ENCODE results near the gene ANKS1B.

ANKS1B gene

GRCh38 chr12:98741556-98742265 is 1243.0 kb downstream of the ANKS1B start:
- DNase-seq = no peak

DNA sequence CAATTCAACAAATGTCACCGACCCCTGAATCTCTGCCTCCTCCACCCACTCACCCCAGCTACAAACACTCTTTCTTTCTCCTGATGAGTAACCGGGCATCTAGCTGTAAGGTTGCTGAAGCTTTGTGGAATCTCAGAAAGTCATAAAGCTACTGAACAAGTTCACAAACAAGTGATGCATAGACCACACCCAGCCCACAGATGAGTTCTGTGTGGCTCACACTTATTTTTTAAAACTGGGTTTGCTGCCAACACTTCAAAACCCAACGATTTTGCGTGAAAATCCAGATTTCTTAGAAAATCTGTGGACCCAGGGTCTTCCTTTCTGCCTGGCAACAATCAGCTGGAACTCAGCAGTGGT is 1243.6 kb downstream of the ANKS1B start:
- no peak for DNase-seq

DNA sequence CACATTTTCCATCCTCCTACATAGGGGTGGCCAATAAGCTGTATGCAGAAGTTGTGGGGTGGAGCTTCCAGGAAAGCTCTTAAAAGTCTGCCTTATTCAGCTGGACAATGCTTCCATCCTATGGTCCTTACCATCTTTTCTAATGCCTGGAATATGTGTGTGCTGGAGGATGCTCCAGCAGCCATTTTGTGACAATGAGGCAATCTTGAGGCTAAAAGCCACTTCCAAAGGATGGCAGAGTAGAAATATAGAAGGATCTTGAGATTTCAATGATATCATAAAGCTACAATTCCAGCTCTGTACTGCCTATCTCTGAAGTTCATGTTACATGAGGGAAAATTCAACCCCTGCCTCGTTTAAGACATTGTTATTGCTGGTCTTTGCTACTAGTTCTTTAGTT is 1244.0 kb downstream of the ANKS1B start:
- no peak for DNase-seq

- no peak for DNase-seq
Observed at GRCh38 chr12:98738539-98738938, 1246.2 kb downstream of the ANKS1B start.

DNA sequence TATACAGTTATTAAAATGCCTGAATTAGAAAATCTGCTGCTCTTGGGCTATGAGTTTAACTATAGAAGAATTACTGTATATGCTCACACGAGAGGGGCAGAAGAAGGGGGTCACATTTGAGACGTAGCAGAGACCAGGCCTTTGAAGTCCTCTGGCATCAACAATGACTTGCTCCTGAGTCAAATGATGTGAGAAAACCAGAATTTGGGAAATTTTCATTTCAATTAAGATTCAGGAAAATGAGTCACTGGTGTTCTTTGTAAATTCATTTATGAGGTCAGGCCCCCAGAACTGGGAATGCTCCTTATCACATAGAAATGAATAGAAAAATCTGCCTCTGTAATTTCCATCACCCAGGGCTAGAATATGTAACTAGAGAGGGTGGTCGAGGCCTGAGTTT is 1246.7 kb downstream of the ANKS1B start:
- no peak for DNase-seq

DNA sequence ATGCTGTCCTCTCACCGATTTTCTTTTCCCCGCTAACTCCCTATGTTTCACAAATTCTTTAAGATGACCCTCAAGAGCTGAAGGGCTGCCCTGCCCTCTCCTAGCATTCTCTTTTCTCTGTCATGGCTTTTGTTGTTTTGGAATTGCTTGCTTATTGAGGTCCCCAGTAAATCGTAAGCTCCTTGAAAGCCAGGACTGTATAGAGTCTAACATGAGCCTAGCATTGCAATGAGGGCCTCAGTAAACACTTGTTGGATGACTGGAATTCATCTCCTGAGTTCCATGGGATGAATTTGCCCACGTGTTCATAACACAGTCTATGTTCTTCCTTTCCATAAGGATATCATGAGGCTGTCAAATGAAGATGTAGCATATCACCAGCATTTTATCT is 1247.4 kb downstream of the ANKS1B start:
- no peak for DNase-seq

DNA sequence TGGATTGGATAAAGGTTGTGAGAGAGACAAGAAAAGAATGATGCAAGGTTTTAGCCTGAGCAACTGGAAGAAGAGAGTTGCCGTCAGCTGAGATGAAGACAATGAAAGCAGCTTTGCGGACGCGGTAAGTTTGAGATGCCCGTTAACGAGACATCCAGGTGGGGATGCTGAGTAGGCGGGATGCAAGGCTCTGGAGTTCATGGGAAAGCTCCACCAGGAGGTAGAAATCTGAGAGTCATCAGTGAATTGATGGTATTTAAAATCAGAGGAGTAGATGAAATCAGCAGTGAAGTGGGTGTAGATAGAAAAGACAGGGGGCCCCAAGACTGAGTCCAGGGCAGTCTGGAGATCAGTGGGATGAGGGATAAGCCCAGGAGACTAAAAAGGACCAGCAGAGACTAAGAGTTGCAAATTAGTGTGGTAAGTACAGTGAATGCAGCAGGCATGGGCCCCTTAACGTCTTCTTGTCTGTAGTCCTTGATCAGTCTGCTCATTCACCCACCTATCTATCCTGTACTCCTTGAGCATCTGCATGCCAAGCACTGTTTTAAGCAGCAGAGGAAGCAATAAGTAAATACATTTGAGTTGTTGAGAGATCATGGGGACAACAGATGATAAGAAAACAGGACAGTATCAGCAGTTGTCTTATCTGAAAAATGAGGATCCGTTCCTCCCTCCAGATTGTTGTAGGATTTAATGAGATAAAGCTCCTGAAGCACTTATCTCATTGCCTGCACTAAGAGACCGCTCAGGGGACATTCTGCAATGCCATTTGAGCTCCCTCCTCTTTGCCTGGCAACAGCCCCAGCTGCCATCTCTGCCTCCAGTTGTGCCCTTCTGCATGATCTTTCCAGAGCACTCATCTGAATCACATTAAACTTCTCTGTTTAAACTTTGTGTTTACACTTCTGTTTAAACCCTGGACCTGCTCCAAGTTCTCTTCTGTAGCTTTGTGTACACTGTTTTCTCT is 1248.1 kb downstream of the ANKS1B start:
- DNase-seq = no peak

DNA sequence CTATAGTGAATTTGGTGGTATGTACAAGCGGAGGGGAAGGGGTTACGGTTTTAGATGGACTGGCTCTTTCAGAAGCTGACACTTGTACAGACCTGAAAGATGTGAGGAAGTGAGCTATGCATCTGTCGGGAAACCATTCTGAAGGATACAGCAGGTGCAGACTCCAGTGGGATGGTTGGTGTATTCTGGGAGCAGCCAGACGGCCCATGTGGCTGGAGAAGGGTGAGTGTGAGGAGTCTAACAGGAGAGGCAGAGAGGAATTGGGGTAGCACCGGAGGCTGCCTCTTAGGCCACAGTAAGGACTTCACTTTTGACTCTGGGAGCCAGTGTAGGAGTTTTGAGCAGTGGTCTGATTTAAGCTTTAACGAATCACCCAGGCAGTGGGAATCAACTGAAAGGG is 1248.9 kb downstream of the ANKS1B start:
- DNase-seq = no peak

DNA sequence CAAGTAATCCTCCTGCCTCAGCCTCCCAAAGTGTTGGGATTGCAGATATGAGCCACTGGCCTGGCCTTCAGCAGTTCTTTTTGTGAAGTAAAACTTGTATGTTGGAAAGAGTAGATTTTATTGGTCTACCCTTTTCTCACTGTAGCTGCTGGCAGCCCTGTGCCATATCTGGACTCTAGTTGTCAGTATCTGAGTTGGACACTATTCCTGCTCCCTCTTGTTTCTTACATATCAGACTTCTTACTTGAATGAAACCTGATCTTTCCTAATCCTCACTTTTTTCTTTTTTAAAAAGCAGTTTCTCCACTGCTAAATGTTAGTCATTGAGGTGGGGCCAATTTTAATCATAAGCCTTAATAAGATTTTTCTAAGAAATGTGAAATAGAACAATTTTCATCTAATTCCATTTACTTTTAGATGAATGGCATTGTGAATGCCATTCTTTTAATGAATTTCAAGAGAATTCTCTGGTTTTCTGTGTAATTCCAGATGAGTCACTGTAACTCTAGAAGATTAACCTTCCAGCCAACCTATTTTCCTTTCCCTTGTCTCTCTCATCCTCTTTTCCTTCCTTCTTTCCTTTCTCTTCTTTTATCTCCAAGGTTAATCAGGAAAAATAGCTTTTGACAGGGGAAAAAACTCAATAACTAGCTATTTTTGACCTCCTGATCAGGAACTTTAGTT is 1250.9 kb downstream of the ANKS1B start:
- DNase-seq = no peak

- DNase-seq = no peak
Observed at GRCh38 chr12:98730412-98730811, 1254.3 kb downstream of the ANKS1B start.

- DNase-seq = no peak
Observed at GRCh38 chr12:98727196-98727595, 1257.5 kb downstream of the ANKS1B start.

DNA sequence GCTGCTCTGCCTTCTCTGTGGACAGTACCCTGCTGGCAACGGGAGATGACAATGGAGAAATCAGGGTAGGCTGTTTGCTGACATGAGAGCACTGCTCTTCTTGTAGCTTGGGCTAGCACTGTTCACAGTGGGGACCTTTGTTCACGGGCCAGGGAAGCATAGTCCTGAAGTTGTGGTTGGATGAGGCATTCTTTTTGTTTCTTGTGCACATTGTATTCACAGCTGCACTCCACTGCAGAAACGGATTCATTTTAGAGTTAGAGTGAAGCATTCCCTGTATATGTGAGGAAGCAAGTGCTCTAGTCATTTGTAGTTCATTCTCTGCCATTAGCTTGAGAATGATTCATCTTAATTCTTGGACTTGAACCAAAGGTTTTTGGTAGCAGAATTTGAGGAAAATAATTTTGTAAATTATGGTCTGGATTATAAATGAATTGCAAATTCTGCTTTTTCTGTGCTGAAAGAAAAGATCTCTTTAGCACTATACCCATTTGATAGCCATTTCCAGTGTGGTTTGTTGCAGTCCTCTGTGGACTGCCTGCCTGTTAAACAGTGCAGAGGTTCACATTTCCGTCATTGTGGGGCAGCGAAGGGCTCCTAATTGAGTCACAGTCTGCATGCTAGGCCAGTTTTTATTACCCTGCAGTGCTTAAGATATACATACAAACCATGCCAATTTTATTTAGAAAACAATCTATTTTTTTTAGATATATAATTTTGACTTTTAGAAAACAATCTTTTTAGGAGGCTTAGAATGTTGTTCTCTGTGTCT is 1259.1 kb downstream of the ANKS1B start:
- DNase-seq = no peak

GRCh38 chr12:98724384-98725155 is 1260.2 kb downstream of the ANKS1B start:
- no peak for DNase-seq

- no peak for DNase-seq
Observed at GRCh38 chr12:98721204-98721702, 1263.5 kb downstream of the ANKS1B start.

DNA sequence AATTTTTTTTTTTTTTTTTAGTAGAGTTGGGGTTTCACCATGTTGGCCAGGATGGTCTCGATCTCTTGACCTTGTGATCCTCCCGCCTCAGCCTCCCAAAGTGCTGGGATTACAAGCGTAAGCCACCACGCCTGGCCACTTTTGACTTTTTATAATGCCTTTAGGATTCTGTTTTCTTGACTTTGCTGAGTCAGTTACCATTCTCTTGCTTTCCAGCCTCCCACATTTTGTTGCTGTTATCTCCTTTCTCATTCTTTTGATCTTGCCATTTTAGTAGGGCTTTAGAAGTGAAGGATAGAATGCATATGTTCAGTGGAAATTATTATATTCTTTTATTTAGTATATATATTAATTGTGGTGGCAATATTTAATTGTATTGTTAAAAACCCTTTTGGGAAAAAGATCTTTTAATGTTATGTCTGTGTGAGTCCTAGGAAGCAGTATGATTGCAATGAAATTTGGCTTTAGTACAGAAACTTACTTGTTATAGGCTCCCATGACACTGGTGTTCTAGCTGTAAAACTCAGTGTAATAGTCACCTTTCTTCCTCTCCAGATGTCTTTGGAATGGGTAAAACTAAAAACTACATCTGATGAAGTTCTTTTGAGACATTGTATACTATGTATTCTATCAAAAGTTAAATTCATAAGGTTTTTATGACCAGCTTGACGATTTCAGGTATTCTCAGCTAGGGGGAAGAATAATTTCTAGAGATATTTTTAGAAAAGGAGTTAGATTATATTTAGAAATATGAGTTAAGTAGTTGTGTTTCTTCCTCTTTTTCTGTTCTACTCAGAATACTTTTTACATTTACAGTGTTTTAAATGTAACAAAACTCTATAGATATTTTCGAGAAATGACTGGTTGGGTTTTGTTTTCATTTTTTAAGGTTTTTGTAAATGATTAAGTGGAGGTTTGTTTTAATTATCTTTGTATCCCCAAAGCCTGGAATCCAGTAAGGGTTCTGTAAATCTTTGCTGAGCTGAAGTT is 1264.9 kb downstream of the ANKS1B start:
- no peak for DNase-seq

DNA sequence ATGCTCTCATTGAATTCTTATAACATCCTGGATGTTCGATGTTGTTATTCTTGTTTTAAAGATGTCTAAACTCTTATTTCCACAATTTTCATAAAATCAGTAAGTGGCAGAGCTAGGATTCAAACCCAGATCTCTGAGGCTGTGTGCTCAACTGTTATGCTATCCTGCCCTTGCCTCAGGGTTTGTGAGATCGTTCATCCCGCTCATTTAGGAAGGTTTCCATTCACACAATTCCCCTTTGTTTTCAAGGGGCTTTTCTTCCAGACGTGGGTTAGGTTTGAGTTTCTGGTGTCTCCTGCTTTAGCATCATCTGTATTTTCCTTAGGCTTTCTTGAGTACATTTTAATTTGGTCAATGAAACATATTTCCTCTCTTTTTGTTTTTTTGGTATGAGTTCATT is 1270.3 kb downstream of the ANKS1B start:
- no peak for DNase-seq

DNA sequence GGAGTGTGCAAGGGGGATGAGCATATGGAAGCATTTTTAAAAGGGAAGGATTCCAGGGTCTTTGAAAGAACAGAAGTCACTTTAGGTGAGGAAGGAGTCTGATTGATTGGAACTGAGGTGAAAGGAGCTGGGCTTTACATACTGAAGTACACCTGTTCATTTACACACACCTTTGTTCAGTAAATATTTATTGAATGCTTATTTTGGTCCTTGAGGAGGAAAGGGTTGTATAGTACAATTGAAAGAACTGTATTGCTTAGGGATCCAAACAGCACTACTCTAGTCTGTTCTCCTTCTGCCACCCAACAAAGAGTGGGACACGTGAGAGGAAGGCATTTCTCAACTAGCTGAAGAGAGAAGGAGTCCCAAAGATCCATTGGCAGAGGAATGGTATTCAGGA is 1275.7 kb downstream of the ANKS1B start:
- DNase-seq = no peak

DNA sequence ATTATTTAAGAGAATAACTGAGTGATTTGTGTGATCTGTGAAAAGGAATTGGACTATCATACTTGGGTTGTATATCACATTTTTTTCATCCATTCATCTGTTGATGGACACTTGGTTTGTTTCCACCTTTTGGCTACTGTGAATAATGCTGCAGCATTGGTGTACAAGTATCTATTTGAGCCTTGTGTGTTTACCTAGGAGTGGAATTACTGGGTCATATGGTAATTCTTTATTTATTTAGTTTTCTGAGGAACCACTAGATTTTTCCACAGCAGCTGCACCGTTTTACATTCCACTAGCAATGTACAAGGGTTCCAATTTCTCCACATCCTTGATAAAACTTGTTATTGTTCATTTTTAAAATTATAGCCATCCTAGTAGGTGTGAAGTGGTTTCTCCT is 1283.6 kb downstream of the ANKS1B start:
- no peak for DNase-seq

DNA sequence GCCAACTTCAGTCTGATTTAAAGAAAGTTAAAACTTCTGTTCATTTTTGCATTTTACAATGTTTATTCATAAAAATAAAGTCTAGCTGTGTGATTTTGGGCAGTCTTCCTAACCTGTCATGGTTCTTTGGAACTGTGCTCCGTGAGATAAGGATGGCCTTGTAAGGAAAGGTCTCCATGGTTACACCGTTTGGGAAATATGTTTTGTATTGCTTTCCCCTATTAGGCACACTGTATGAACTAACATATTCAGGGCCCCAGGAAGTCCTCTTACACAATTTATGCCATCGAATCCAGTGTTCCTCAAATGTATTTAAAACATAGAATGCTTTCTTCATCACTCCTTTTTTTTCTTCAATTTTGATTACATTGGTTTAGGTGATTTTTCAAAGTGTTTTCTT is 1285.2 kb downstream of the ANKS1B start:
- no peak for DNase-seq
